Measurements from ENCODE around the gene PRL. TPM values are rescaled to one million over a fixed set of nuclear protein-coding genes. Genes with fewer than 3 reads are reported as not detected.

Gene PRL
- total and polyA plus RNA-seq, 2 of the 13 experiments (the other 11 are each of a cell fraction or from before 2014, with no cell fraction given), result not detected

- 2% methylated on average over 1 of the region's 1 CpG for WGBS (ENCODE audit: low lambda C conversion rate)
- Histone ChIP-seq H4K20me1 (ENCODE audit: insufficient read depth, low read length) (no peaks in the 10 kb centered on the region), H2AFZ (ENCODE audit: low read length) (no peak overlapping the region), H3K4me2 (ENCODE audit: low read depth, low read length) (no peak overlapping the region), H3K9ac (ENCODE audit: insufficient read depth, low read depth, low read length) (no peak overlapping the region), H3K9me3 (ENCODE audit: low read length) (peaks cover 26% of the 10 kb centered on the region), H3K27ac (ENCODE audit: extremely low read length, insufficient read depth, low read length) (no peak overlapping the region), H3K27me3 (ENCODE audit: control insufficient read depth in 1 of 2, insufficient read depth in 2 of 2, low read length in 2 of 2) (no peaks in the 10 kb centered on the region; a peak in 1 of 5 replicates), H3K4me3 (replicated peaks in 1 of 3; ENCODE audit: insufficient read depth in 1 of 3, low read depth in 2 of 3, low read length in 3 of 3) (no peak overlapping the region), H3K79me2 (ENCODE audit: insufficient read depth, low read length) (no peaks in the 10 kb centered on the region), H3K36me3 (replicated peaks in 1 of 2; ENCODE audit: control insufficient read depth in 1 of 2, insufficient read depth in 2 of 2, low read length in 2 of 2) (no peaks in the 10 kb centered on the region), H3K4me1 (ENCODE audit: insufficient read depth, low read length) (no peaks in the 10 kb centered on the region)
- ChIA-PET POLR2A (no interaction called here), CTCF (ENCODE audit: low intra/inter-chr PET ratio, low total read pairs) (no interaction called here)
- DNase-seq (ENCODE audit: low spot score) (no peak), ATAC-seq (no peak), FAIRE-seq (no peak)
- in situ Hi-C loops (cut with HindIII; ENCODE audit: extremely low pct_ligation_motif_present, low pct_unique_long_range_greater_than_20kb), result no loop called here
- TF ChIP-seq ZNF609 (CRISPR knock-in tag; IDR thresholded peaks at IDR 0.05; ENCODE audit: borderline replicate concordance), result no peak
- no peak for TF ChIP-seq NR2F2 (IDR thresholded peaks at IDR 0.05; ENCODE audit: borderline replicate concordance, low read depth)
- TF ChIP-seq PREB (CRISPR knock-in tag; IDR thresholded peaks at IDR 0.05), result no peak
- no peak for TF ChIP-seq ZBED4 (CRISPR knock-in tag; IDR thresholded peaks at IDR 0.05; ENCODE audit: borderline replicate concordance)
- no peak for TF ChIP-seq HNRNPUL1 (IDR thresholded peaks at IDR 0.05; ENCODE audit: low read depth, low read length)
- TF ChIP-seq KLF13 (CRISPR knock-in tag; IDR thresholded peaks at IDR 0.05), result no peak
- no peak for TF ChIP-seq ZNF678 (CRISPR knock-in tag; IDR thresholded peaks at IDR 0.05)
- TF ChIP-seq XRCC5 (optimal IDR thresholded peaks at IDR 0.05; ENCODE audit: low read length), result no peak
- no peak for TF ChIP-seq DPF2 (CRISPR knock-in tag; IDR thresholded peaks at IDR 0.05; ENCODE audit: borderline replicate concordance, low read depth)
- no peak for TF ChIP-seq SAFB2 (CRISPR knock-in tag; IDR thresholded peaks at IDR 0.05; ENCODE audit: borderline replicate concordance, low read depth)
- no peak for TF ChIP-seq ATAD3A (CRISPR knock-in tag; IDR thresholded peaks at IDR 0.05)
- no peak for TF ChIP-seq CBX5 (CRISPR knock-in tag; IDR thresholded peaks at IDR 0.05; ENCODE audit: borderline replicate concordance)
- TF ChIP-seq KMT2A (CRISPR knock-in tag; IDR thresholded peaks at IDR 0.05), result no peak
- no TSS peak for BruUV-seq (replicated peaks)
- intact Hi-C loops (cut with micrococcal nuclease; ENCODE audit: unreplicated experiment), result no loop called here
Measured at GRCh38 chr6:22296067-22296466, 769 bp downstream of the PRL start.

Data from HepG2 (cell line).